ENCODE measurements around the gene CCDC197.

DNA sequence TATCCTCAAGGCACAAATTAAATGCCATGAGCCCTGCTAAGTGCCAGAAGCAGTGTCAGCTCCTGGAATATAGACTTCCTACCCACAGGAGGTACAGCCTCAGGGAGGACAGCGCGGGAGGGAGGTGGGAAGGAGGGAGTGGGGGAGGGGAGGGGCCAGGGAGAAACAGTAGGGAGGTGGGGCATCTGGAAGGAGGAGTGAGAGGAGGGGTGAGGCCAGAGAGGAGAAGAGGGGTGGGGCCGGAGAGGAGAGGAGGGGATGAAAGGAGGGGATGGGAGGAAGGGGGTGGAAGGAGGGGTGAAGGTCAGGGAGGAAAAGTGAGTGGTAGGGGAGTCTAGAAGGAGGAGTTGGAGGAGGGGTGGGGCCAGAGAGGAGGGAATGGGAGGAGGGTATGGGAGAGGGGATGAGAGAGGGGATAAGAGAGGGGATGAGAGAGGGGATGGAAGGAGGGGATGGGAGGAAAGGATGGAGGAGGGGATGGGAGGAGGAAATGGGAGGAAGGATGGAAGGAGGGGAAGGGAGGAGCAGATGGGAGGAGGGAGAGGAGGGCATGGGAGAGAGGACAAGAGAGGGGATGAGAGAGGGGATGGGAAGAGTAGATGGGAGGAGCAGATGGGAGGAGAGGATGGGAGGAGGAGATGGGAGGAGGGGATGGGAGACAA, 9.2 kb upstream of the CCDC197 start:
- TF ChIP-seq, protein P1, sequence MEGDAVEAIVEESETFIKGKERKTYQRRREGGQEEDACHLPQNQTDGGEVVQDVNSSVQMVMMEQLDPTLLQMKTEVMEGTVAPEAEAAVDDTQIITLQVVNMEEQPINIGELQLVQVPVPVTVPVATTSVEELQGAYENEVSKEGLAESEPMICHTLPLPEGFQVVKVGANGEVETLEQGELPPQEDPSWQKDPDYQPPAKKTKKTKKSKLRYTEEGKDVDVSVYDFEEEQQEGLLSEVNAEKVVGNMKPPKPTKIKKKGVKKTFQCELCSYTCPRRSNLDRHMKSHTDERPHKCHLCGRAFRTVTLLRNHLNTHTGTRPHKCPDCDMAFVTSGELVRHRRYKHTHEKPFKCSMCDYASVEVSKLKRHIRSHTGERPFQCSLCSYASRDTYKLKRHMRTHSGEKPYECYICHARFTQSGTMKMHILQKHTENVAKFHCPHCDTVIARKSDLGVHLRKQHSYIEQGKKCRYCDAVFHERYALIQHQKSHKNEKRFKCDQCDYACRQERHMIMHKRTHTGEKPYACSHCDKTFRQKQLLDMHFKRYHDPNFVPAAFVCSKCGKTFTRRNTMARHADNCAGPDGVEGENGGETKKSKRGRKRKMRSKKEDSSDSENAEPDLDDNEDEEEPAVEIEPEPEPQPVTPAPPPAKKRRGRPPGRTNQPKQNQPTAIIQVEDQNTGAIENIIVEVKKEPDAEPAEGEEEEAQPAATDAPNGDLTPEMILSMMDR (IDR thresholded peaks at IDR 0.05), result no peak
- no peak for TF ChIP-seq EZH2 (IDR thresholded peaks at IDR 0.05; ENCODE audit: borderline replicate concordance, insufficient read depth, low read depth, low read length, poor library complexity, severe bottlenecking)

All from B cell (primary cell).